Adrenal gland (tissue), 5 donors: ENCODE measurements around the gene INHBC.

Experiments used
- POLR2A ChIP-seq, 2 donors: fragments of 450-650 bp; IDR thresholded peaks; one replicate each; pipeline ENCODE4 v1.6.1; 2017; ENCODE audit warnings: antibody characterized with exemption in 2 of 2, mild to moderate bottlenecking in 2 of 2, moderate library complexity in 1 of 2
- TF ChIP-seq, protein P1 (sequence below), 6 experiments: fragments of 450-650 bp in 4 of 6; fragments of 200-600 bp in 2 of 6; sonication (generic) in 1 of 6; IDR thresholded peaks; 1 replicate in 5 of 6; 2 replicates in 1 of 6; pipeline versions ENCODE4 v1.5.1 to v1.8.0; 2016 to 2021; ENCODE audit warnings: antibody characterized with exemption in 6 of 6, mild to moderate bottlenecking in 2 of 6, moderate library complexity in 1 of 6
- donor health status: DM: no; HTN: no; CAD: no.

DNA sequence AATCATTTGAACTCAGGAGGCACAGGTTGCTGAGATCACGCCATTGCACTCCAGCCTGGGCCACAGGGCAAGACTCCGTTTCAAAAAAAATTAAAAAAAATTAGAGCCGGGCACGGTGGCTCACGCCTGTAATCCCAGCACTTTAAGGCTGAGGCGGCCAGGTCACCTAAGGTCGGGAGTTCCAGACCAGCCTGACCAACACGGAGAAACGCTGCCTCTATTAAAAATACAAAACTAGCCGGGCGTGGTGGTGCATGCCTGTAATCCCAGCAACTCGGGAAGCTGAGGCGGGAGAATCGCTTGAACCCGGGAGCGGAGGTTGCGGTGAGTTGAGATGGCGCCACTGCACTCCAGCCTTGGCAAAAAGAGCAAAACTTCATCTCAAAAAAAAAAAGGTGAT is 39.5 kb upstream of the INHBC start:
- TF ChIP-seq, protein P1, sequence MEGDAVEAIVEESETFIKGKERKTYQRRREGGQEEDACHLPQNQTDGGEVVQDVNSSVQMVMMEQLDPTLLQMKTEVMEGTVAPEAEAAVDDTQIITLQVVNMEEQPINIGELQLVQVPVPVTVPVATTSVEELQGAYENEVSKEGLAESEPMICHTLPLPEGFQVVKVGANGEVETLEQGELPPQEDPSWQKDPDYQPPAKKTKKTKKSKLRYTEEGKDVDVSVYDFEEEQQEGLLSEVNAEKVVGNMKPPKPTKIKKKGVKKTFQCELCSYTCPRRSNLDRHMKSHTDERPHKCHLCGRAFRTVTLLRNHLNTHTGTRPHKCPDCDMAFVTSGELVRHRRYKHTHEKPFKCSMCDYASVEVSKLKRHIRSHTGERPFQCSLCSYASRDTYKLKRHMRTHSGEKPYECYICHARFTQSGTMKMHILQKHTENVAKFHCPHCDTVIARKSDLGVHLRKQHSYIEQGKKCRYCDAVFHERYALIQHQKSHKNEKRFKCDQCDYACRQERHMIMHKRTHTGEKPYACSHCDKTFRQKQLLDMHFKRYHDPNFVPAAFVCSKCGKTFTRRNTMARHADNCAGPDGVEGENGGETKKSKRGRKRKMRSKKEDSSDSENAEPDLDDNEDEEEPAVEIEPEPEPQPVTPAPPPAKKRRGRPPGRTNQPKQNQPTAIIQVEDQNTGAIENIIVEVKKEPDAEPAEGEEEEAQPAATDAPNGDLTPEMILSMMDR (IDR thresholded peaks at IDR 0.05), result no peak
- TF ChIP-seq POLR2A (IDR thresholded peaks at IDR 0.05), result no peak
